ENCODE results near the gene BNIP2.
A peak's percentile ranks its signal among the peaks of the same experiment; 100 is the strongest.
"Not testable (repeated sequence)": the region's sequence is repeated elsewhere in the genome, so short reads cannot be mapped to it uniquely, and the experiment has no call there.

The BNIP2 gene, protein sequence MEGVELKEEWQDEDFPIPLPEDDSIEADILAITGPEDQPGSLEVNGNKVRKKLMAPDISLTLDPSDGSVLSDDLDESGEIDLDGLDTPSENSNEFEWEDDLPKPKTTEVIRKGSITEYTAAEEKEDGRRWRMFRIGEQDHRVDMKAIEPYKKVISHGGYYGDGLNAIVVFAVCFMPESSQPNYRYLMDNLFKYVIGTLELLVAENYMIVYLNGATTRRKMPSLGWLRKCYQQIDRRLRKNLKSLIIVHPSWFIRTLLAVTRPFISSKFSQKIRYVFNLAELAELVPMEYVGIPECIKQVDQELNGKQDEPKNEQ
- 126 to 182 (median 156) reads per million in 4 donors for total RNA-seq

DNA sequence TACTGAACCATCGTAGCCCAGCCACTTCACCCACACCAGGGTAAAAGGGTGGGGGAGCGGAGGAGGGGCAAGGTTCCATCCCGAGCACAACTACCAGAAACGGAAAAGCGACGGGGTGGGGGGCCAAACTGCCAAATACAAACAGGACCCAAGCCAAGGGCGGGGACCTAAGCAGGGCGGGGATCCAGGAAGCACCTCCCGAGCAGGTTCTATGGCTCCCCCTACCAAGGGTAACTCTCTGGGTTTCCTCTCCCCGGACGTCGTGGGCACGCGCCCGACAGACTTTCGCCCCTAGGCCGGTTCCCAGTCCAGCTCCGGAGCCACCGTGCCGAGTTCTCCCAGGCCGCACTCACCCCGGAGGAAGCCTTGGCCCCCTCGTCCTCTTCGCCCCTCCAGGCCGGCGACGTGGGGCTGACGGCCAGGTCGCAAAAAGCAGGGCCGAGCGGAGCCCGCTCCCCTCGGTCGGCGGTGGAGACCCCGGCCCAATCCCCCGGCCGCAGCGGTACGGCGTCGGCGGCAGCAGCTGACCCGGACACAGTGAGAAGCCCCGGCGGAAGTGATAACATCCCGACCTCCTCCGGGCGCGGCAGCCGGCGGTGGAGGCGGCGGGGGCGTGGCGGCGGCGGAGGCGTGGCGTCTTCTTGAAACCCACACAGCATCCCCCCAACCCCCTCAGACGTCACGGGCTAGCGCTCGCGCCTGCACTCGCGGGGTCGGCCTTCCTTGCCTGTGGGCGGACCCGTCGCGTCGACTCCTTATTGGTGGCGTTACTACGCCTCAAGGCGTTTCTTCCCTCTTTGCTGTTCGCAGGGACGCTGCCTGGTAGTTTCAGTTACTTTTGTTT lies at the start of gene BNIP2:
Gene BNIP2 (minus strand): TSS at position 539 of the 844 bp plus-strand sequence. CDS start 6,863 bp downstream, outside the sequence.
- DNase-seq = peak; percentile 99 to 100 (median 99)

DNA sequence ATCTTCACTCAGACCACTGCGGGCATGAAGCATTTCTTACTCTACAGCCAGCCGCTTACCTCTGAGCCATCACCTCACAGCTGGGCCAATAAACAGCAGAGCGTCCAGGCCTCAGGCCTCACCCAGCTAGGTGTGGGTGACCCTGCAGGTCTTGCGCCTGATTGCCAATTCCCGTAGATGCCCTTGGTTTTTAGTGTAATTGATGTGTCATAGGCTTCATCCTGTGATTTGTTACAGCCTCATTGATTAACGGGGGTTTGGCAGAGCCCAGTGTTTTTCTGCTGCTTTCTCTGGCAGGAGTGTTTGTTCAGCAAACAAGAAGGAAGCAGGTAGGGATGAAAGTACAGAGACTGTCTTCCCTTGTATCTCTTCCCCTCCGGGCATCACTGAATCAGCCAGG lies 49.6 kb upstream of the BNIP2 start:
- DNase-seq = no peak

DNA sequence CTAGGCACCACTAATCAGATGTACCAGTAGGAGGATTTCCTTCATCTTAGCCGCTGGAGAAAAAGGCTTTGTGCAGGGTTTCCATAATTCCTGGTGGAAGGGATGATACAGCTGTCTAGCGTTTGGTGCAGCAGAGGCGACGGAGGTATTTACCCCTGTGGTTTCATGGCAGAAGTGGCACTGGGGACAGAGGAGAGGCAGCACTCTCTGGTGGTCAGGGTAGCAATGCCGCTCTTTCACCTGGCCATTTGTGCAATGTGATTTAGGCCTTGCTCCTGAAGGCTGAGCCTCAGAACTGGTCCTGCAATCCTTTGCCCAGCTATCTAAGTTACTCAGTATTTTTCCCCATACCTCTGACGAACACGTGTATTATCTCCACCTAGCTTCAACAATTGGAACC lies 47.1 kb upstream of the BNIP2 start:
- DNase-seq = no peak

DNA sequence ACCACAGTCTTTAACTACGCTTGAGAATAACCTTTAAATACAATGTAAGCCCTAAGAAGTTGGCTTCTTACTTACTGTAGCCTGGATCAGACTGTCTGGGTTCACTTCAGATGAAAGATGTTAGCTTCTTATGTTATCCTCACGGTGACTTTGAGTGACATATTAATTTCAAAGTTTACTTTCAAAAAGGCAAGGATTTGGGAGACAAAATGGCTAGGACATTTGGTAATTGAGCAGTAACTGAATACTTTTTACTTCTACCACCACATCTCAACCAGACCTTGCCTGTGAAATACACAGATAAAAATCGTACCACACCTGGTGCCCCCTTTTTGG lies 36.0 kb upstream of the BNIP2 start:
- DNase-seq = no peak

DNA sequence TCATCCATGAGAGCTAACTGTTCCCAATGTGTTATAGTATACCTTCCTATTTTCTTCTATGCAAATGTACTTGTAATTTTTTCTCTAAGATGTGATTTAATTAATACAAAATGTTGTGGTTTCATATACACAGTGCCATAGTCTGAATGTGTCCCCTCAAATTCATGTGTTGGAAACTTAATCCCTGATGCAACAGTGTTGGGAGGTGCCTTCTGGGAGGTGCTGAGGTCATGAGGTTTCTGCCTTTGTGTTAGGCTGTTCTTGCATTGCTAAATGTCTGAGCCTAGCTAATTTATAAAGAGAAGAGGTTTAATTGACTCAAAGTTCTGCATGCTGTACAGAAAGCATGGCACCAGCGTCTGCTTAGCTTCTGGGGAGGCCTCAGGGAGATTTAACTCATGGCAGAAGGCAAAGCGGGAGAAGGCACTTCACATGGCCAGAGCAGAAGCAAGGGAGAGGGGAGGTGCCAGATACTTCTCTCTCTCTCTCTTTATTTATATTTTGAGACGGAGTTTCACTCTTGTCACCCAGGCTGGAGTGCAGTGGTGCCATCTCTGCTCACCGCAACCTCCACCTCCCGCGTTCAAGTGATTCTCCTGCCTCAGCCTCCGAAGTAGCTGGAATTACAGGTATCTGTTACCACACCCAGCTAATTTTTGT lies 34.7 kb upstream of the BNIP2 start:
- DNase-seq = no peak

DNA sequence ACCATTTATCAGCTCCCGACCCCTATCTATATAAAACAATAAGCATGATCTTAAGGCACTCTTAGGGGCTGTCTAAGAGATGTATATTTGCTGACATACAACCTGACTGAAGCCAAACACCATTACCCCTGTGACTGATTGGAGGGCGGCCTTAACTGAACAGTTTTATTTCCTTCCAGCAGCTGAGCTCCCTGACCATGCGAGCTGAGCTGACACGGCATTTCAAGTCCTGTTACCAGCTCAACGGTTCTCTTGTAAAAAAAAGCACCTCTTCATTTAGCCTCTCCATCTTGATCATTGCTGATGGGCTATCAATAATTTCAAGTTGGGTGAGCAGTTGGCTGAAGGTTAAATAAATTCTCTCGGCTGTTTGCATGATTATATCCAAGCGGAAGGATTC lies 33.4 kb upstream of the BNIP2 start:
- DNase-seq = no peak

DNA sequence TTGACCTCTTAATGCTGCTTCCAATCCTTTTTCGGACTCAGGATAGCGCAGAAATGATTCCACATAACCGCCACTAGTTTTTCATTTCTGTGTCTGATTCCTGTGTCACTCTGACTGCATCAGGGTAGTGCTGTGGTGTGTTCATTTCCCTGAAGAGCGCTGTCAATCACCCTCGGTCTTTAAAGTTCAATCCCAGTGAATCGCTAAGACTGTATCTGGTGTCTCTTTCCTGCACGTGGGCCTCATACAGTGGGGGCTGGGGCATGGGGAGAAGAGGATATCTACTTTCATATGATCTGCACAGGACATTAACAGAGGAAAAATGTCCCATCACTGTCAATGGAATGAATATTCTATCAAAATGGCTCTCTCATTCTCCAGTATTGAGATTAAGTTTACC lies 32.9 kb upstream of the BNIP2 start:
- no peak for DNase-seq

DNA sequence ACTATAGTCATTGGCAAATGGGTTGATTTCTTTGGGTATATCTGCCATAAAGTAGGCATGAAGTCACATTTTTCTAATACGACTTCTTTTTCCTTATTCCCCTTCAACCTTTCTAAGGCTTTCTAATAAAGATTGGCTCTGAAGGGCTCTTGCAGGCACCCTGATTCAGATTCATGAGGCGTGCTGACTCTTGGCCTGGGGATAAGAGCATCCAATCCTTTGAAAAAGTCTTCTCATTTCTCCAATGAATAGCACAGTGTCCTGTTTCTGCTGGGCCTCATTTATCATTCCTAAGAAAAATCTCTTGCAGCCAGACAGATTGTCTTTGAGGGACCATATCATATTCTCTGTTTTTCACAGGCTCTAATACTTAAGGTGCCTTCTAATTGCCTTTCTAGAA lies 32.3 kb upstream of the BNIP2 start:
- no peak for DNase-seq

DNA sequence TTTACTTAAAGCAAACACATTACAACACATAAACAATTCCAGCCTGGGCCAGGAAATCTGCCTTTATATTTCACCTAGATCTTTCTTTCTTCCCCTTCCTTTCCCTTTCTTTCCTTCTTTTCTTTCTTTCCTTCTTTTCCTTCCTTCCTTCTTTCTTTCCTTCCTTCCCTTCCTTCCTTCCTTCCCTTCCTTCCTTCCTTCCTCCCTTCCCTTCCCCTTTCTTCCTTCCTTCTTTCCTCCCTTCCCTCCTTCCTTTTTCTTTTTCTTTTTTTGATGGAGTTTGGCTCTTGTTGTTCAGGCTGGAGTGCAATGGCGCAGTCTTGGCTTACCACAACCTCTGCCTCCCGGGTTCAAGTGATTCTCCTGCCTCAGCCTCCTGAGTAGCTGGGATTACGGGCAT lies 24.1 kb upstream of the BNIP2 start:
- DNase-seq = no peak

DNA sequence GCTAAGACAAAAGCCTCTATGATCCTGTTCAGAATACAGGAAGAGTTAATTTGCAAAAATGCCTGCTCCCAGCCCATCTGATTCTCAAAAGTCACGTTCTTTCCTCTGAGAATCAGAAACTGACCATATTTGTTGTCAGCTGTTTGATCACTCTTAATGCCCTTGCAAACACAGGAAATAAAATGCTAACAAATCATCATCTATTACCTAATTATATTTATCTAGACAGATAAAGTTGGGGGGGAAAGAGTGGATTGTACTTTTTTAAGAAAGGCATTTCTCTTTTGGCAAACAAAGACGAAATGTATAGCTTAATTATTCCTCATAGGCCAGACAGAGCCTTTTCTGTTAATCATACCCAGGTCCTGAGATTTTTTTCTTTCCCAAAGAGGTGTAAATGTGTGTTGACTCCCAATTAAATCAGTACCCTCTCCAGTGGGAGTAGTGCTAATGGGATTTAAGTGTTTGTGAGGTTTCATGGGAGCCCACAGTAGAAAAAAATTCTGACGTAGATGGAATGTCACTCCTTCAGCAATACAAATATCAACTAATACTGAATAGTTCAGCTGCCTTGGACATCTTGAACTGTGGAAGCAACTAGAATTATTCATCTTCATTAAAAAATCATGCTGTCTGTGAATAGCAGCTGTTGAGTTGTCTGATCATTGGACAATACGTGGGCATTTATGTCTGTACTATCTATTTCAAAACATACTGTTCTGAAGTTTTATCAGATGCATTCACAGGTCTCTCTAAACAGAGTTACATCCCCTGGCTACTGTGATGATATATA lies 22.5 kb upstream of the BNIP2 start:
- no peak for DNase-seq

DNA sequence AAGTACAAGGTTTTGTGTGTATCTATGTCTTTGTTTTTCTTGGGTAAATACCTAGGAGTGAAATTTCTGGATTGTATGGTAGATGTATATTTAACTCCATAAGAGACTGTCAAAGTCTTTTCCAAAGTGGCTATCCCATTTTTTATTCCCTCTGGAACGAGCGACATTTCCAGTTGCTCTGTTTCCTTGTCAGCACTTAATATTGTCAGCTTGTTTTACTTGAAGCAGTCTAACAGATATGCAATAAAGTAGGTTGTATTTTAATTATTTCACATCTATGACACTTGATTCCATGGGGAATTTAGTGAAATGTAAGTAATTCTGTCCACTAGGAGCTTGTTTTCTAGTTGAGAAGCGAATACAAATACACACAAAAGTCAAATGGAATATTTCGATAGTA lies 18.5 kb upstream of the BNIP2 start:
- no peak for DNase-seq

DNA sequence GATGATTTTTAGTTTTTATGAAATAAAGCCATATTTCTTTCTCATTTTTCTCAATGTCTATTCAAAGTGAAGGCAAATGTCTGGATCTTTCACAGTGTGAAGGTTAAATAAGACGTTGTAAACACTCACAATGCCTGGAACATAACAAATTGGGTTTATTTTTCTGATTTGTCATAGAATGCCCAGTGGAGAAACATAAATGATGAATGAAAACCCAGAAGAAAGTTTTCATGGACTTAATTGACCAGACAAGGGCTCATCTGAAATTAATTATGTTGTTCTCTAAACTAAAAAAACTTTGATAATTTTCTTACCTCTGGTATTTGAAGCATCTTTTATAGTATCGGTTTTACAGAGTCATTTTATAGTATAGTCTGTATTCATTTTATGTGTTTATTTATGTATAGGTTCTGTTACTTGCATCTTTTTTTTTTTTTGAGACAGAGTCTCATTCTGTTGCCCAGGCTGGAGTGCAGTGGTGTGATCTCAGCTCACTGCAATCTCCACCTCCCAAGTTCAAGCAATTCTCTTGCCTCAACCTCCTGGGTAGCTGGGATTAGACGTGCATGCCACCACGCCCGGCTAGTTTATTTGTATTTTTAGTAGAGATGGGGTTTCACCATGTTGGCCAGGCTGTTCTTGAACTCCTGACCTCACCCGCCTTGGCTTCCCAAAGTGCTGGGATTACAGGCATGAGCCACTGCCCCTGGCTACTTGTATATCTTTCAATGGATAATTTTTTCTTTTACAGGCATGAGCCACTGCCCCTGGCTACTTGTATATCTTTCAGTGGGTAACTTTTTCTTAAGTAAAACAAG lies 15.1 kb upstream of the BNIP2 start:
- DNase-seq = no peak

DNA sequence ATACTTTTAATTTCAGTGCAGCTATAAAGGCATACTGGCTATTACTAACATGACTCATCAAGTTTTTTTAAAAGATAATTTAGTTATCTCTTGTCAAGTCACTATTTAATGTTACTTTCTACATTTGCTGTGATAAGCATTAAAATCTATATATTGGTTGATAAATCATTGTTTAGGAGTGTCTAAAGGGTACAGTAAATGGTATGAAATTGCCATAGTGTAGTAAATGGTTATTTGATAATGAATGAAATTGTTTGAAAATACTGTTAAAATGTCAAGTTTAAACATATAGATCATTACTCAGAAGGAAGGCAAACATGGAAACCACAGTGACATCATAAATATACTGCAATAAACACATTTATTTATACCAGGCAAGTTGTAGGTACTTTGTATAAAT lies 13.2 kb upstream of the BNIP2 start:
- DNase-seq = no peak

DNA sequence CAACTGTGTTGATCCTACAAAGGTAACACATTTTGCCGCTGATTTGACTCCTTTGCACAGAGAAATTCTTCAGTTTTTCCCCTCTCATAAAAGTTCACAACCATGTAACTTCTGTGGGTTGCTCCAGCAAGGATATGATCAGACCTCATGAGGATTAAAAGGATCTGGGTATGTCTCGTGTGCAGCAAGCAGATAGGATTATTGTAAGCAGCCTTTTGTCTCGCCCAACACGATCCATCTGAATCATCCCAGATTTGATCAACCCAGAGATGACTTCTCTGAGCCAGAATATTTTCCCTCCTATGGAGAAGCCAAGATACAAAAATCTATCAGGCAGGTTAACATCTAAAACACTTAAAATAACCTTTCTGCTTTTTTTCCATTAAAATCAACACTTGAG lies 12.8 kb upstream of the BNIP2 start:
- no peak for DNase-seq

DNA sequence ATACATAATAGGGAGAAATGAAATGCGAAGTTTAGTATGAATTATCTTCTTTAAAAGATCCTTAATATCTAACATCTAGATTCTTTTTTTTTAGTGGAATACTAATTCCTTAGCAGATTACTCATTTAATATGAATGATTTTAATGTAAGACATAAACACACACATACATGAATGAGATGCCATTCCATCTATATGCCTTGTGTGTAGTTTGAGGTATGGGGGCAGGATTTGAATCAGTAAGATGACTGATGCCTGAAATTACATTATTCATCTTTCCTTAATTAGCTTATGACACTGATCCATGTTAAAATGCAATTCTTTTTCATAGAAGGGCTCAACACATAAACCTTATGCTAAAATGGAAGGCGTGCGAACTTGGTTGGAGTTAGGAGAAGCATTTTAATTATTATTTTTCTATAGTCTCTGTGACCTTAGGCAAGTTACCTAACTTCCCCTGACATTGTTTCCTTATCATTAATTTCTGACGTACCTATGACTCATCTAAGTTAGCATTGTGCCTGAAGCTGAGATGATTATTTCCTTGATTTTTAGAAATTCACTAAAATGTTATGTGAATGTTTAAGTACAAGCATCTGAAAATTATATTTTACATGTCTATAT lies 10.8 kb upstream of the BNIP2 start:
- no peak for DNase-seq

DNA sequence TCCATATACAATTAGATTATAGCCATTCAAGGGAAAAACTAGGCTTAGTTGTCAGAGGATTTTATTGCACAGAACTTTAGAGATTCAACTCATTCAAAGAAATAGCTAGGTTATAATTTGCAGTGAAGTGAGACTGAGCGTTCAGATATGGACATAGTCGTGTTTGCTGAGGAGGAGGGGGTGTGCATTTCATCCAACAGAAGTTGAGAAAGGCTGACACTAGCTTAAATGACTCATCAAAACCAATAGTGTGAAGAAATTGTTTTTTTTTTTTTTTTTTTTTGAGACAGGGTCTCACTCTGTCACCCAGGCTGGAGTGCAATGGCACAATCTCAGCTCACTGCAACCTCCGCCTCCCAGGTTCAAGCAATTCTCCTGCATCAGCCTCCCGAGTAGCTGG lies 8.9 kb upstream of the BNIP2 start:
- not testable (repeated sequence) for DNase-seq

DNA sequence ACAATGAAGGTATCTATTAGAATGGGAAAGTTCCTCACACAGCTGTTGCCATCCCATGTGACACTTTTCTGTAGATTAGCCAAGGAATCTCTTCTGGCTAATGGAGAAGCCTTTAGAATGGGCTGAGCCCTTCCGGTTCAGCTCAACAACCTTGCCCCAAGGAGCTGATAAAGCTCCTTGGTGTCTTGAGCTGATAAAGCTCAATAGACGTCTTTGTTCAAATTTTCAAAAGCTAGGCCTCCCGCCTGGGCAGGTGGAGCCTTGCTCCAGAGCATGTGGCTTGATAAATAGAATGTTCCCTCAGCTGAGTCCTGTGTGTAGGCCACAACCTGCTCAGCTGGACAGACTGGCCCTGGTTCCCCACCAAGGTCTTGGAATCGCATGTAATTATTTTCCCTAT lies 7.2 kb upstream of the BNIP2 start:
- DNase-seq = no peak

DNA sequence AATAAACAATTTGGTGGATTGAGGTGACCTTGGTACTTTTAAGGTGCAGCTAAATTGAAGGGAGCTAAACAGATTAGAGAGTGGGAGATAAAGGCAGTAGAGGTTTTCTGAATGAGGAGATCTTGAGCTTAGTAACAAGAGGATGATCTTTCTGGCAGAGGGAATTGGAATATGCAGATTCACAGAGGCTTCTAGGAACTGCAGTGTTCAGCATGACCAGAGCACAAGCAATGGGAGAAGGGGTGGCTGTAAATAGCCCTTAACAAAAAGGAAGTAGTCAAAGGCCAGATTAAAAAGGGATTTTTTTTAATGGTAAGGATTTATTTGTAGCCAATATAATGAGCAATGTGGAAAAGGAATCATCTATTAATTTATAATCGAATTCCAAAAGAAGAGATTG lies 5.7 kb upstream of the BNIP2 start:
- no peak for DNase-seq

DNA sequence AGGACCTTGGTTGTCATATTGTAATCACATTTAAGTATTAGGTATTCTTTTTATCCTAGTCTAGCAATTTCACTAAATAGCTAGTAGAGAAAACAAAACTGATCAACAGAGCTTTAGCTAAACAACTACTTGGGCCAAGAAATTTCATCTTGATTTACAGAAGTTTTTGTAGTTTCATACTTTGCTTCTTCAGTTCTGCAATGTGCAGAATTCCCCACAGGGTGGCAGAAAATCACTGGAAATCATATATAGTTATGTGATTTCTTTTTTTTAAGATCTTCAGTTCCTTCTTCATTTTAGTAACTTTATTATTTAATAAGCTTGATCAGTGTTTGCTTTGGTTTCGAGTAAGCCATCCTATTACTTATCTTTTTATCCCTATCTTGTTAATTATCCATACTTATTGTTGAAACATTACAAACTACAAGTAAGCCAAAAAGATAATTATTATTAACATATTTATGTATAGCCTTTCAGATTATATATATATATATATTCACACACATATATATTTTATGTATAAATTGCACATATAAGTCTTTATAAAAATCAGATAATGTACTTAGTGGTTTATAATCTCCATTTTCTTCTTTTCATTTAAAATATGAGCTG lies 2.2 kb upstream of the BNIP2 start:
- DNase-seq = peak in 3 of 5 donors; percentile 4 to 50 (median 33)

DNA sequence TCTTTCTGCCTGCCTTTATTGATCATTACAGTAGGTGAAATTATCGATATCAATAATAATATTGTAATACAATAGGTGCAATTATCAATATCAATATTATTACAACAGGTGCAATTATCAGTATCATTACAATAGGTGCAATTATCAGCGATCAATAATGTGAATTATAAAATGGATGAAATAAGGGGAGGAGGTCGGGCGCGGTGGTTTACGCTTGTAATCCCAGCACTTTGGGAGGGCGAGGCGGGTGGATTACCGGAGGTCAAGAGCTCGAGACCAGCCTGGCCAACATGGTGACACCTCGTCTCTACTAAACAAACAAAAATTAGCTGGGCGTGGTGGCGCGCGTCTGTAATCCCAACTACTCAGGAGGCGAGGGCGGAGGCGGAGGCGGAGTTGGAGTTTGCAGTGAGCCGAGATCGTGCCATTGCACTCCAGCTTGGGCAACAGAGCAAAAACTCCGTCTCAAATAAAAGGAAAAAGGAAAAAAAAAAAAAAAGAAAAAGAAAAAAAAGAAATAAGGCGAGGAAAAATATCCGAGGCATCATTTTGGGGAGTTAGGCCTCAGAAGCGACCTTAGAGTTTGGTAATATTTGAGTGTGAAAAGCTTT lies 611 bp upstream of the BNIP2 start:
- peak; percentile 28 to 82 (median 52) for DNase-seq

DNA sequence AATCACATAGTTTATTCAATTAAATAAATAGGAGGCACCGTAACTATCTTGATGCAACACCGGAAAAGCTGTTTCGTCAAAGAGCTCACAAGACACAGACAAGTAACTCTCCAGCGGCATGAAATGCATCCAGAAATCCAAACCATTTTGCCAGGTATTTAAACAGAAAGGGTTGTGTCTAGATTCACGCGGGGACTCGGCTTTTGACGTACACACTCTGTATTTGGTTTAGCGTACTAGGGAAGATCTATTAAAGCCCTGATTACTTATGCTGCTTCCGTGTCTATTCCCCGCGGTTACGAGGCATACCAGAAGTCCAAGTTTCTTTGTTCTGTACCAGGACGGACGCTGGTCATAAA lies 718 bp downstream of the BNIP2 start:
- DNase-seq = peak in 3 of 5 donors; percentile 14 to 77 (median 29)
